ENCODE measurements around the gene CDH10. TPM values are rescaled to one million over a fixed set of nuclear protein-coding genes. Genes with fewer than 3 reads are reported as not detected.

CDH10 gene
- total and polyA plus RNA-seq, 2 experiments from 2014 or later = not detected

- TF ChIP-seq ZNF462 (CRISPR knock-in tag; IDR thresholded peaks at IDR 0.05) (no peak), REST (IDR thresholded peaks at IDR 0.05; ENCODE audit: unreplicated experiment) (no peak), ETS1 (IDR thresholded peaks at IDR 0.05) (no peak), CTCF (conservative IDR thresholded peaks at IDR 0.05; ENCODE audit: low read depth in 2 of 2) (no peak), ZNF114 (CRISPR knock-in tag; IDR thresholded peaks at IDR 0.05) (no peak)
These were observed 28.2 kb downstream of the CDH10 start (continued) for GRCh38 chr5:24616566-24616965.
